CD4-positive, CD25-positive, alpha-beta regulatory T cell (primary cell): Measurements from ENCODE around the gene MYLK3. TPM values are rescaled to one million over a fixed set of nuclear protein-coding genes. Genes with fewer than 3 reads are reported as not detected.

Experiments
- ATAC-seq, 2 donors: fragments of 150-1000 bp; cut with Tn5 transposase; one replicate each; pipeline ENCODE4 v1.10.0; 2021; ENCODE audit warnings: low read depth in 2 of 2, moderate number of reproducible peaks in 2 of 2, moderate library complexity in 1 of 2
- DNase-seq, 3 donors: peaks; one replicate each; pipeline versions ENCODE4 v3.0.0 to v3.0.0-alpha.2; 2012 to 2022; ENCODE audit warnings: mixed read lengths in 1 of 3
- H3K27ac ChIP-seq: one replicate; pipeline ENCODE4 v1.7.0; 2013; ENCODE audit warnings: mild to moderate bottlenecking, low read length; ENCODE audit not compliant: insufficient read depth, poor library complexity, severe bottlenecking
- H3K27me3 ChIP-seq: one replicate; pipeline ENCODE4 v1.7.0; 2013; ENCODE audit warnings: low read length; ENCODE audit not compliant: control insufficient read depth, insufficient read depth
- H3K36me3 ChIP-seq: one replicate; pipeline ENCODE4 v1.7.0; 2013; ENCODE audit warnings: mild to moderate bottlenecking, low read length, moderate library complexity; ENCODE audit not compliant: control insufficient read depth, insufficient read depth
- H3K4me1 ChIP-seq: 2 replicates; pipeline ENCODE4 v1.7.0; 2013; ENCODE audit warnings: mild to moderate bottlenecking, low read length; ENCODE audit not compliant: insufficient read depth, control insufficient read depth, poor library complexity, severe bottlenecking
- H3K4me3 ChIP-seq: one replicate; pipeline ENCODE4 v1.7.0; 2013; ENCODE audit warnings: low read depth, mild to moderate bottlenecking, low read length, moderate library complexity
- H3K9me3 ChIP-seq, 2 experiments: 1 replicate in 1 of 2; 2 replicates in 1 of 2; pipeline ENCODE4 v1.7.0; 2013; ENCODE audit warnings: low read length in 2 of 2, mild to moderate bottlenecking in 1 of 2, moderate library complexity in 1 of 2; ENCODE audit not compliant: control insufficient read depth in 2 of 2
- H3K27ac Mint-ChIP-seq, 3 donors: one replicate each; pipeline ENCODE4 v1.8.0; 2020 to 2022; ENCODE audit warnings: mild to moderate bottlenecking in 3 of 3, mixed read lengths in 3 of 3, moderate library complexity in 2 of 3
- H3K27me3 Mint-ChIP-seq: one replicate; pipeline ENCODE4 v1.8.0; 2022; ENCODE audit warnings: mild to moderate bottlenecking, mixed read lengths
- H3K36me3 Mint-ChIP-seq: one replicate; pipeline ENCODE4 v1.8.0; 2020; ENCODE audit warnings: mixed read lengths
- H3K4me1 Mint-ChIP-seq, 4 donors: one replicate each; pipeline ENCODE4 v1.8.0; 2020 to 2022; ENCODE audit warnings: mixed read lengths in 4 of 4, mild to moderate bottlenecking in 1 of 4
- H3K4me3 Mint-ChIP-seq, 4 donors: one replicate each; pipeline ENCODE4 v1.8.0; 2020 to 2022; ENCODE audit warnings: mild to moderate bottlenecking in 4 of 4, mixed read lengths in 4 of 4, moderate library complexity in 3 of 4
- H3K9me3 Mint-ChIP-seq, 7 donors: one replicate each; pipeline ENCODE4 v1.8.0; 2020 to 2022; ENCODE audit warnings: mixed read lengths in 7 of 7, mild to moderate bottlenecking in 3 of 7, moderate library complexity in 2 of 7
- polyA plus RNA-seq, 4 donors: library from polyadenylated mRNA; unstranded; fragments of 300-500 nt; fragmentation: Illumina TruSeq; gene quantifications; one replicate each; pipeline ENCODE4 v1.2.3, GENCODE V29; 2021
- total RNA-seq: library from RNA; stranded (reverse); gene quantifications from one replicate; pipeline ENCODE4 v1.2.3, GENCODE V29; 2022

MYLK3 gene
- total and polyA plus RNA-seq, 5 donors from 2014 or later, result not detected

DNA sequence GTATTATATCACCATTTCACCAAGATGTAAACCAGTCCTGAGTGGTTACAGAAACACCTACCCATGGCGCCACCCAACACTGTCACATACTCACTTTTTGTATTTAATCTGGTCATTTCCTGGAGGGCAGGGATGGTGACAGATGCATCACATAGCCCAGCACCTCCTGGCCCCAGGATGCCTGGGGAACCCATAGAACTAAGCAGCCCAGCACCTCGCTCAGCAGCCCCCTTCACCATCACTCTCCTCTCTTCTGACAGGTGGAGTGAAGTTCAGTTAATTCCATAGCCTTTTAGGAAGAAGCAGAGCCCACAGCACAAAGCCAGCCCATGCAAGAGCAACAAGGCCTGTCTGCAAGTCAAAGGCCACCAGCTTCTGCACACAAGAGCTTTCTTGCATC, 27.5 kb downstream of the MYLK3 start:
- ATAC-seq (no peak), DNase-seq (no peak)
- Mint-ChIP-seq H3K4me3 (no peak overlapping the region), H3K36me3 (no peaks in the 10 kb centered on the region), H3K9me3 (peaks cover 0 to 10% (median 2%) of the 10 kb centered on the region in 7 donors), H3K27ac (no peak overlapping the region), H3K27me3 (no peaks in the 10 kb centered on the region), H3K4me1 (no peaks in the 10 kb centered on the region)
- Histone ChIP-seq H3K27me3 (no peaks in the 10 kb centered on the region), H3K9me3 (no peaks in the 10 kb centered on the region), H3K4me3 (no peak overlapping the region), H3K36me3 (no peaks in the 10 kb centered on the region), H3K27ac (no peak overlapping the region), H3K4me1 (no peaks in the 10 kb centered on the region)

- H3K4me1 Mint-ChIP-seq, result no peaks in the 10 kb centered on the region
- no peaks in the 10 kb centered on the region for H3K27me3 Mint-ChIP-seq
- no peaks in the 10 kb centered on the region for H3K27me3 ChIP-seq
- H3K9me3 Mint-ChIP-seq, result peaks cover 0 to 4% (median 0%) of the 10 kb centered on the region in 7 donors
- no peak overlapping the region for H3K27ac ChIP-seq
- H3K9me3 ChIP-seq, result no peaks in the 10 kb centered on the region
- ATAC-seq (no peak), DNase-seq (no peak)
- no peak overlapping the region for H3K4me3 Mint-ChIP-seq
- no peak overlapping the region for H3K4me3 ChIP-seq
- H3K27ac Mint-ChIP-seq, result peak overlapping the region in 1 of 3 donors; percentile 14
- no peaks in the 10 kb centered on the region for H3K36me3 ChIP-seq
- H3K4me1 ChIP-seq, result no peaks in the 10 kb centered on the region
- no peaks in the 10 kb centered on the region for H3K36me3 Mint-ChIP-seq
Measured at GRCh38 chr16:46719528-46719927, 28.6 kb downstream of the MYLK3 start.

- no peaks in the 10 kb centered on the region for H3K36me3 Mint-ChIP-seq
- H3K27me3 Mint-ChIP-seq, result no peaks in the 10 kb centered on the region
- no peak overlapping the region for H3K4me3 Mint-ChIP-seq
- no peaks in the 10 kb centered on the region for H3K36me3 ChIP-seq
- H3K4me1 Mint-ChIP-seq, result no peaks in the 10 kb centered on the region
- H3K4me1 ChIP-seq, result no peaks in the 10 kb centered on the region
- DNase-seq (no peak), ATAC-seq (no peak)
- no peak overlapping the region for H3K4me3 ChIP-seq
- no peak overlapping the region for H3K27ac Mint-ChIP-seq
- H3K27ac ChIP-seq, result no peak overlapping the region
- no peaks in the 10 kb centered on the region for H3K9me3 ChIP-seq
- H3K9me3 Mint-ChIP-seq, result no peaks in the 10 kb centered on the region
- H3K27me3 ChIP-seq, result no peaks in the 10 kb centered on the region
Measured at GRCh38 chr16:46718214-46718613, 29.9 kb downstream of the MYLK3 start.

DNA sequence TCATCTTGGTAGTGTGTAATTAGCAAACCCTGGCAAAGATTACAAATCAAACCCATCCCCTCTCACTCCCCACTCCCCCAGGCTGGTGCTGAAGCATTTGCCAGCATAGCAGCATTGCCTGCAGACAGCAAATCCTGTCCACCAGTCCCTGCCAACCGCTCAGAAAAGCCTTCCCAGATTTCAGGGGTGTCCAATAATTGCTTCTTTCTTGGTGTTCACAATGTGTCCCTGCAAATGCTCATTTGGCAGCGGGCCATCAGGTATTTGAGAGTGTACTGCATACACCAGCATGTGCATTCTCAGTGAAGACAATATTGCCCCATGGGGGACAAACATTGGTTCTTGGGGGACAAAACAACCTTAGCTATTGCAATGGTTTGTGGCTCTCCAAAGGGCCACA, 30.5 kb downstream of the MYLK3 start:
- Histone ChIP-seq H3K36me3 (no peaks in the 10 kb centered on the region), H3K27me3 (no peaks in the 10 kb centered on the region), H3K4me1 (no peaks in the 10 kb centered on the region), H3K9me3 (no peaks in the 10 kb centered on the region), H3K27ac (no peak overlapping the region), H3K4me3 (no peak overlapping the region)
- no peaks in the 10 kb centered on the region for H3K9me3 Mint-ChIP-seq
- no peak for DNase-seq
- no peak for ATAC-seq
- H3K27me3 Mint-ChIP-seq, result no peaks in the 10 kb centered on the region
- no peaks in the 10 kb centered on the region for H3K36me3 Mint-ChIP-seq
- no peak overlapping the region for H3K4me3 Mint-ChIP-seq
- no peak overlapping the region for H3K27ac Mint-ChIP-seq
- no peaks in the 10 kb centered on the region for H3K4me1 Mint-ChIP-seq

DNA sequence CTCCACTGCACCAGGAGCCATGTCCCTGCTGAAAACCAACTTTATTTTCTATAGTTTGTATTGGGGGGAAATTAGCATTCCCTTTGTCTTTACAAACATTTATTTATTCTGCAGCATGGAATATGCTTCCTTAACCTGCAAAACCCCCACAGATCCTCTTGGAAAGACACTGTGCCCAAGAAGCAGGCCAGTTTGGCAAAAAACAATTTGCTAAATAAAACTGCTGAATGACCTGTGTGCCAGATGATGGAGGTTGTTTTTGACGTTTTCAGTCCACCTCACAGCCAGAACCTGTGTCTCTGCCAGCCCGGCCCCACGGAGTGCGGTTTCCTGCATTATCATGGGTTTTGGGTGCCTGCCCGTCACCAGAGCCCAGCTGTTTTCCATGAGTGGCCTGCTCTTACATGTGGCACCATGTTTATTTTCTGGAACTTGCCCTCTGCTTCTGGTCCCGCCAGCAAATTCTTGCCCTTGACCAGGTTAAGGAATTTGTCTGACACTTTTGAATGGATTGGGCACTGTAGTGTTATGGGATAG, 32.3 kb downstream of the MYLK3 start:
- Histone ChIP-seq H3K27me3 (no peaks in the 10 kb centered on the region), H3K4me3 (no peak overlapping the region), H3K27ac (no peak overlapping the region), H3K9me3 (no peaks in the 10 kb centered on the region), H3K36me3 (no peaks in the 10 kb centered on the region), H3K4me1 (no peaks in the 10 kb centered on the region)
- ATAC-seq (no peak), DNase-seq (no peak)
- no peaks in the 10 kb centered on the region for H3K36me3 Mint-ChIP-seq
- H3K27me3 Mint-ChIP-seq, result peaks cover 3% of the 10 kb centered on the region
- no peak overlapping the region for H3K27ac Mint-ChIP-seq
- H3K4me1 Mint-ChIP-seq, result no peaks in the 10 kb centered on the region
- no peak overlapping the region for H3K4me3 Mint-ChIP-seq
- H3K9me3 Mint-ChIP-seq, result no peaks in the 10 kb centered on the region

- ATAC-seq (no peak), DNase-seq (no peak)
- H3K36me3 ChIP-seq, result no peaks in the 10 kb centered on the region
- no peak overlapping the region for H3K27ac ChIP-seq
- Mint-ChIP-seq H3K27ac (no peak overlapping the region), H3K9me3 (no peaks in the 10 kb centered on the region), H3K36me3 (no peaks in the 10 kb centered on the region), H3K4me1 (no peaks in the 10 kb centered on the region), H3K27me3 (peaks cover 4% of the 10 kb centered on the region), H3K4me3 (no peak overlapping the region)
- no peak overlapping the region for H3K4me3 ChIP-seq
- no peaks in the 10 kb centered on the region for H3K27me3 ChIP-seq
- H3K9me3 ChIP-seq, result no peaks in the 10 kb centered on the region
- H3K4me1 ChIP-seq, result no peaks in the 10 kb centered on the region
Measured at GRCh38 chr16:46714797-46715591, 33.1 kb downstream of the MYLK3 start.

- Histone ChIP-seq H3K36me3 (no peaks in the 10 kb centered on the region), H3K27me3 (no peaks in the 10 kb centered on the region), H3K4me3 (no peak overlapping the region), H3K4me1 (no peaks in the 10 kb centered on the region), H3K9me3 (no peaks in the 10 kb centered on the region), H3K27ac (no peak overlapping the region)
- H3K4me3 Mint-ChIP-seq, result no peak overlapping the region
- H3K36me3 Mint-ChIP-seq, result no peaks in the 10 kb centered on the region
- no peak overlapping the region for H3K27ac Mint-ChIP-seq
- H3K27me3 Mint-ChIP-seq, result peaks cover 4% of the 10 kb centered on the region
- no peaks in the 10 kb centered on the region for H3K9me3 Mint-ChIP-seq
- ATAC-seq, result no peak
- no peaks in the 10 kb centered on the region for H3K4me1 Mint-ChIP-seq
- DNase-seq, result no peak
Measured at GRCh38 chr16:46713634-46714033, 34.5 kb downstream of the MYLK3 start.

GRCh38 chr16:46712911-46713310, 35.2 kb downstream of the MYLK3 start:
- no peaks in the 10 kb centered on the region for H3K36me3 ChIP-seq
- H3K27ac Mint-ChIP-seq, result no peak overlapping the region
- no peaks in the 10 kb centered on the region for H3K9me3 ChIP-seq
- DNase-seq (no peak), ATAC-seq (no peak)
- H3K27ac ChIP-seq, result no peak overlapping the region
- H3K4me1 Mint-ChIP-seq, result no peaks in the 10 kb centered on the region
- H3K27me3 Mint-ChIP-seq, result peaks cover 4% of the 10 kb centered on the region
- H3K36me3 Mint-ChIP-seq, result no peaks in the 10 kb centered on the region
- H3K9me3 Mint-ChIP-seq, result no peaks in the 10 kb centered on the region
- H3K27me3 ChIP-seq, result no peaks in the 10 kb centered on the region
- no peak overlapping the region for H3K4me3 ChIP-seq
- H3K4me1 ChIP-seq, result no peaks in the 10 kb centered on the region
- H3K4me3 Mint-ChIP-seq, result no peak overlapping the region
